BJ (cell line): ENCODE measurements around the gene CYP2A6. TPM values are rescaled to one million over a fixed set of nuclear protein-coding genes. Genes with fewer than 3 reads are reported as not detected.
A peak's percentile ranks its signal among the peaks of the same experiment; 100 is the strongest.
"Not testable (repeated sequence)": the region's sequence is repeated elsewhere in the genome, so short reads cannot be mapped to it uniquely, and the experiment has no call there.

Source experiments
- CTCF ChIA-PET: fragments of 350-600 bp; formaldehyde crosslinking; extraction: SDS; loops from one replicate; lab custom pipeline; 2021; ENCODE audit warnings: antibody characterized with exemption, inconsistent platforms; lab: Yijun Ruan, JAX
- POLR2A ChIA-PET: fragments of 300-600 bp; sonication (Branson Sonifier 250); formaldehyde crosslinking; extraction: SDS; loops from one replicate; lab custom pipeline; 2021; ENCODE audit warnings: antibody characterized with exemption; lab: Charles Lee
- DNase-seq: peaks from one replicate; pipeline ENCODE4 v3.0.0-alpha.2; 2011; ENCODE audit warnings: low read depth
- H3K27me3 ChIP-seq: 2 replicates; pipeline ENCODE4 v1.6.0; 2011; ENCODE audit warnings: low read length; ENCODE audit not compliant: control insufficient read depth, insufficient read depth
- H3K36me3 ChIP-seq: 2 replicates; pipeline ENCODE4 v1.5.1; 2011; ENCODE audit warnings: low read length; ENCODE audit not compliant: control insufficient read depth, insufficient read depth
- H3K4me3 ChIP-seq: 2 replicates; pipeline ENCODE4 v1.5.1; 2011; ENCODE audit warnings: low read depth, mild to moderate bottlenecking, control low read depth, low read length
- CTCF ChIP-seq: IDR thresholded peaks from 2 replicates; pipeline ENCODE4 v1.5.1; 2011; ENCODE audit warnings: low read depth, mild to moderate bottlenecking, control low read depth, inconsistent platforms, low read length, moderate library complexity; ENCODE audit not compliant: insufficient read depth
- polyA plus RNA-seq: library from polyadenylated mRNA; depleted of rRNA; stranded (reverse); fragments of >200 nt; gene quantifications from 2 replicates; pipeline ENCODE4 v1.2.3, GENCODE V29; 2011

CYP2A6 gene
- polyA plus RNA-seq, 1 experiment: not detected

- TF ChIP-seq CTCF: no peak
- ChIA-PET CTCF (no interaction called here), POLR2A (no interaction called here)
- H3K4me3 ChIP-seq: no peak overlapping the region
- DNase-seq: no peak
- H3K27me3 ChIP-seq: no peaks in the 10 kb centered on the region
- H3K36me3 ChIP-seq: no peaks in the 10 kb centered on the region
These were observed 17.5 kb upstream of the CYP2A6 start for GRCh38 chr19:40867701-40868100.

- H3K27me3 ChIP-seq, H3K36me3 ChIP-seq, POLR2A ChIA-PET, H3K4me3 ChIP-seq, DNase-seq, CTCF ChIA-PET: not testable (repeated sequence)
These were observed 14.7 kb upstream of the CYP2A6 start for GRCh38 chr19:40864739-40865496.

GRCh38 chr19:40862785-40863184 is 12.5 kb upstream of the CYP2A6 start:
- H3K27me3 ChIP-seq: no peaks in the 10 kb centered on the region
- DNase-seq: peak; percentile 52
- no peak for TF ChIP-seq CTCF
- POLR2A ChIA-PET: no interaction called here
- CTCF ChIA-PET: interaction anchor here (0.6 to 0.7 kb wide), 2 partner anchors 350 to 1121 kb away, joined by 3 read pairs; no protein-coding TSS in a partner anchor
- H3K36me3 ChIP-seq: no peaks in the 10 kb centered on the region
- no peak overlapping the region for H3K4me3 ChIP-seq

- POLR2A ChIA-PET: no interaction called here
- Histone ChIP-seq H3K36me3 (no peaks in the 10 kb centered on the region), H3K4me3 (no peak overlapping the region), H3K27me3 (no peaks in the 10 kb centered on the region)
- CTCF ChIA-PET: interaction anchor here (0.6 kb wide), 1 partner anchor 1121 kb away, joined by 3 read pairs; no protein-coding TSS in a partner anchor
- DNase-seq: no peak
- TF ChIP-seq CTCF: 0 out of 2 replicates have a peak, but pooled peaks have one; percentile 7
These were observed 12.1 kb upstream of the CYP2A6 start for GRCh38 chr19:40862333-40862732.

GRCh38 chr19:40858109-40858508 is 7.9 kb upstream of the CYP2A6 start:
- H3K4me3 ChIP-seq: no peak overlapping the region
- no peaks in the 10 kb centered on the region for H3K27me3 ChIP-seq
- no peaks in the 10 kb centered on the region for H3K36me3 ChIP-seq
- no peak for TF ChIP-seq CTCF
- CTCF ChIA-PET: no interaction called here
- no peak for DNase-seq
- POLR2A ChIA-PET: no interaction called here

- CTCF ChIA-PET, DNase-seq: not testable (repeated sequence)
These were observed 2.4 kb upstream of the CYP2A6 start for GRCh38 chr19:40852467-40853152.

GRCh38 chr19:40846722-40847121 is 3.5 kb downstream of the CYP2A6 start:
- H3K36me3 ChIP-seq, POLR2A ChIA-PET, CTCF ChIA-PET, DNase-seq, H3K27me3 ChIP-seq, H3K4me3 ChIP-seq: not testable (repeated sequence)

More at GRCh38 chr19:40852467-40853152, 2.4 kb upstream of the CYP2A6 start:
- H3K36me3 ChIP-seq, POLR2A ChIA-PET, H3K27me3 ChIP-seq, H3K4me3 ChIP-seq: not testable (repeated sequence)

- H3K4me3 ChIP-seq, DNase-seq, H3K27me3 ChIP-seq, CTCF ChIA-PET, H3K36me3 ChIP-seq, POLR2A ChIA-PET: not testable (repeated sequence)
These were observed 6.6 kb downstream of the CYP2A6 start for GRCh38 chr19:40843653-40844052.
